Sigmoid colon (tissue), 7 donors: ENCODE results near the gene EEIG2. TPM values are rescaled to one million over a fixed set of nuclear protein-coding genes. Genes with fewer than 3 reads are reported as not detected.

Source experiments
- DNase-seq: peaks from one replicate; pipeline ENCODE4 v3.0.0-alpha.2; 2019
- H3K27ac ChIP-seq, 4 donors: fragments of 200-600 bp; sonication (generic); one replicate each; pipeline ENCODE4 v1.5.1; 2016 to 2019; ENCODE audit warnings: mild to moderate bottlenecking in 1 of 4
- H3K27me3 ChIP-seq, 3 donors: fragments of 200-600 bp; sonication (generic); one replicate each; pipeline ENCODE4 v1.5.1; 2019; ENCODE audit warnings: mild to moderate bottlenecking in 1 of 3
- H3K36me3 ChIP-seq, 4 donors: fragments of 200-600 bp; sonication (generic); one replicate each; pipeline ENCODE4 v1.5.1; 2016 to 2019
- H3K4me1 ChIP-seq, 4 donors: fragments of 200-600 bp; sonication (generic); one replicate each; pipeline ENCODE4 v1.5.1; 2017 to 2019
- H3K4me3 ChIP-seq, 4 donors: fragments of 200-600 bp; sonication (generic); one replicate each; pipeline ENCODE4 v1.5.1; 2017 to 2019; ENCODE audit warnings: mild to moderate bottlenecking in 2 of 4, moderate library complexity in 1 of 4
- H3K9me3 ChIP-seq, 4 donors: fragments of 200-600 bp in 3 of 4; sonication (generic) in 3 of 4; one replicate each; pipeline versions ENCODE4 v1.5.1 to v1.6.1; 2013 to 2019
- CTCF ChIP-seq, 4 experiments: fragments of 450-650 bp in 3 of 4; fragments of 200-600 bp in 1 of 4; IDR thresholded peaks; one replicate each; pipeline ENCODE4 v1.5.1; 2016 to 2019; ENCODE audit warnings: antibody characterized with exemption in 4 of 4, mild to moderate bottlenecking in 3 of 4, moderate library complexity in 2 of 4
- EP300 ChIP-seq, 4 donors: sonication (generic); formaldehyde crosslinking; IDR thresholded peaks; one replicate each; pipeline ENCODE4 v1.6.1; 2017; ENCODE audit warnings: antibody characterized with exemption in 4 of 4
- POLR2A ChIP-seq, 2 donors: fragments of 450-650 bp; IDR thresholded peaks; one replicate each; pipeline ENCODE4 v1.6.1; 2016; ENCODE audit warnings: antibody characterized with exemption in 2 of 2, mild to moderate bottlenecking in 2 of 2, moderate library complexity in 2 of 2
- POLR2AphosphoS5 ChIP-seq, 4 donors: sonication (generic); formaldehyde crosslinking; IDR thresholded peaks; one replicate each; pipeline ENCODE4 v1.6.1; 2017; ENCODE audit warnings: antibody characterized with exemption in 4 of 4
- WGBS, 2 donors: extraction: QIAGEN DNeasy Blood & Tissue Kit; methylation state at CpG; one replicate each; pipeline ENCODE4 v1.1.7; 2013; 5-methylcytosine and 5-hydroxymethylcytosine counted together
- intact Hi-C: fragments of 100-400 bp; cut with DNase I; formaldehyde crosslinking; loops from one replicate; pipeline ENCODE4 v1.15.1; 2023
- polyA plus RNA-seq, 3 donors: library from polyadenylated mRNA; stranded (reverse); fragments of 200-250 nt; gene quantifications; one replicate each; pipeline ENCODE4 v1.2.3, GENCODE V29; 2013
- total RNA-seq, 4 donors: library from RNA; depleted of rRNA; stranded (reverse); fragments of >200 nt; gene quantifications; one replicate each; pipeline ENCODE4 v1.1.0, GENCODE V29; 2016
- donor health status: healthy with polysubstance abuse.
- donor health status: Bipolar disorder and iron deficiency.
- donor health status: healthy.

EEIG2 gene
- total and polyA plus RNA-seq, 7 donors: 10.6 to 17.2 (median 12.0) TPM

- H3K4me3 ChIP-seq: no peak overlapping the region
- H3K9me3 ChIP-seq: no peaks in the 10 kb centered on the region
- no peak for DNase-seq
- H3K27ac ChIP-seq: no peak overlapping the region
- no peaks in the 10 kb centered on the region for H3K36me3 ChIP-seq
- no peaks in the 10 kb centered on the region for H3K27me3 ChIP-seq
- intact Hi-C loops: no loop called here
- WGBS, 2 donors: 89 to 91% methylated on average over 6 of the region's 6 CpGs
- peaks cover 0 to 21% (median 9%) of the 10 kb centered on the region in 4 donors for H3K4me1 ChIP-seq
- TF ChIP-seq CTCF (IDR thresholded peaks at IDR 0.05): no peak
- no peak for TF ChIP-seq POLR2A (IDR thresholded peaks at IDR 0.05)
- TF ChIP-seq EP300 (IDR thresholded peaks at IDR 0.05): no peak
- no peak for TF ChIP-seq POLR2AphosphoS5 (IDR thresholded peaks at IDR 0.05)
These were observed 5.2 kb downstream of the EEIG2 start for GRCh38 chr1:108565081-108565480.

GRCh38 chr1:108565512-108565911 lies 5.6 kb downstream of the EEIG2 start:
- TF ChIP-seq EP300 (IDR thresholded peaks at IDR 0.05): no peak
- TF ChIP-seq POLR2A (IDR thresholded peaks at IDR 0.05): no peak
- no peak for TF ChIP-seq CTCF (IDR thresholded peaks at IDR 0.05)
- TF ChIP-seq POLR2AphosphoS5 (IDR thresholded peaks at IDR 0.05): no peak
- intact Hi-C loops: no loop called here
- H3K36me3 ChIP-seq: no peaks in the 10 kb centered on the region
- H3K4me3 ChIP-seq: no peak overlapping the region
- WGBS, 2 donors: 73 to 90% methylated on average over 1 of the region's 1 CpG
- peaks cover 0 to 21% (median 8%) of the 10 kb centered on the region in 4 donors for H3K4me1 ChIP-seq
- DNase-seq: no peak
- H3K27ac ChIP-seq: no peak overlapping the region
- H3K9me3 ChIP-seq: no peaks in the 10 kb centered on the region
- no peaks in the 10 kb centered on the region for H3K27me3 ChIP-seq

GRCh38 chr1:108568589-108568988 lies 8.7 kb downstream of the EEIG2 start:
- Histone ChIP-seq H3K4me1 (peaks cover 0 to 6% (median 0%) of the 10 kb centered on the region in 4 donors), H3K27ac (no peak overlapping the region), H3K36me3 (no peaks in the 10 kb centered on the region), H3K9me3 (no peaks in the 10 kb centered on the region), H3K4me3 (no peak overlapping the region), H3K27me3 (no peaks in the 10 kb centered on the region)
- DNase-seq: no peak
- TF ChIP-seq POLR2AphosphoS5 (IDR thresholded peaks at IDR 0.05) (no peak), CTCF (IDR thresholded peaks at IDR 0.05) (no peak), EP300 (IDR thresholded peaks at IDR 0.05) (no peak), POLR2A (IDR thresholded peaks at IDR 0.05) (no peak)
- 93 to 97% methylated on average over 2 of the region's 2 CpGs for WGBS, 2 donors
- intact Hi-C loops: no loop called here

GRCh38 chr1:108569097-108569728 lies 9.3 kb downstream of the EEIG2 start:
- WGBS, 2 donors: 88 to 91% methylated on average over 3 of the region's 3 CpGs
- no peak for DNase-seq

More at GRCh38 chr1:108569097-108569728, 9.3 kb downstream of the EEIG2 start:
- intact Hi-C loops: no loop called here
- no peak for TF ChIP-seq POLR2A (IDR thresholded peaks at IDR 0.05)
- no peak for TF ChIP-seq CTCF (IDR thresholded peaks at IDR 0.05)
- TF ChIP-seq POLR2AphosphoS5 (IDR thresholded peaks at IDR 0.05): no peak
- TF ChIP-seq EP300 (IDR thresholded peaks at IDR 0.05): no peak
- no peaks in the 10 kb centered on the region for H3K36me3 ChIP-seq
- no peaks in the 10 kb centered on the region for H3K9me3 ChIP-seq
- no peak overlapping the region for H3K27ac ChIP-seq
- H3K4me3 ChIP-seq: no peak overlapping the region
- H3K4me1 ChIP-seq: peaks cover 0 to 6% (median 0%) of the 10 kb centered on the region in 4 donors
- H3K27me3 ChIP-seq: no peaks in the 10 kb centered on the region
